A673 (cell line): ENCODE results near the gene GNG7. TPM values are rescaled to one million over a fixed set of nuclear protein-coding genes. Genes with fewer than 3 reads are reported as not detected.

Experiments used
- BruUV-seq: library from RNA; stranded (reverse); fragments of 400-500 nt; replicated peaks from 2 replicates; lab custom pipeline; 2021; lab: Mats Ljungman, UMichigan
- CTCF ChIA-PET: fragments of 300-600 bp; sonication (Branson Sonifier 250); formaldehyde crosslinking; loops from one replicate; lab custom pipeline; 2022; ENCODE audit warnings: antibody characterized with exemption; lab: Charles Lee
- POLR2A ChIA-PET: fragments of 300-600 bp; sonication (Branson Sonifier 250); formaldehyde crosslinking; loops from one replicate; lab custom pipeline; 2022; ENCODE audit warnings: antibody characterized with exemption; ENCODE audit not compliant: low non-redundant PET; lab: Charles Lee
- DNase-seq: peaks from one replicate; pipeline ENCODE4 v3.0.0-alpha.2; 2015; ENCODE audit warnings: low spot score
- H3K27ac ChIP-seq: fragments of 200-600 bp; sonication (generic); 2 replicates; pipeline ENCODE4 v1.5.1; 2016; ENCODE audit warnings: mixed run types, low read depth, mild to moderate bottlenecking, mixed read lengths, antibody characterized with exemption, low read length; ENCODE audit not compliant: poor library complexity, severe bottlenecking
- H3K27me3 ChIP-seq: fragments of 200-600 bp; sonication (generic); replicated peaks from 2 replicates; pipeline ENCODE4 v1.6.1; 2017; ENCODE audit warnings: mixed run types, low read depth, mild to moderate bottlenecking, mixed read lengths, antibody characterized with exemption, low read length; ENCODE audit not compliant: insufficient read depth, poor library complexity
- H3K36me3 ChIP-seq: fragments of 200-600 bp; sonication (generic); 2 replicates; pipeline ENCODE4 v1.6.1; 2016; ENCODE audit warnings: mixed run types, mild to moderate bottlenecking, mixed read lengths, antibody characterized with exemption, low read length; ENCODE audit not compliant: insufficient read depth, poor library complexity, severe bottlenecking
- H3K4me1 ChIP-seq: fragments of 200-600 bp; sonication (generic); 2 replicates; pipeline ENCODE4 v1.6.1; 2017; ENCODE audit warnings: mixed run types, mild to moderate bottlenecking, mixed read lengths, antibody characterized with exemption, low read length; ENCODE audit not compliant: insufficient read depth, poor library complexity, severe bottlenecking
- H3K4me3 ChIP-seq: fragments of 200-600 bp; sonication (generic); 2 replicates; pipeline ENCODE4 v1.5.1; 2016; ENCODE audit warnings: low read depth, mixed run types, mild to moderate bottlenecking, mixed read lengths, low read length; ENCODE audit not compliant: poor library complexity, severe bottlenecking
- H3K9me3 ChIP-seq: fragments of 200-600 bp; sonication (generic); 2 replicates; pipeline ENCODE4 v1.6.1; 2016; ENCODE audit warnings: mixed run types, low read depth, mild to moderate bottlenecking, mixed read lengths, antibody characterized with exemption, low read length; ENCODE audit not compliant: poor library complexity, severe bottlenecking
- EZH2 ChIP-seq: fragments of 200-600 bp; sonication (generic); IDR thresholded peaks from 2 replicates; pipeline ENCODE4 v1.6.1; 2017; ENCODE audit warnings: borderline replicate concordance, low read depth, mild to moderate bottlenecking, mixed read lengths, antibody characterized with exemption, low read length; ENCODE audit not compliant: poor library complexity, severe bottlenecking
- intact Hi-C: fragments of 100-400 bp; cut with micrococcal nuclease; formaldehyde crosslinking; loops from one replicate; pipeline ENCODE4 v1.10.0; 2022; ENCODE audit not compliant: unreplicated experiment
- total RNA-seq: library from RNA; stranded (reverse); gene quantifications from 2 replicates; pipeline ENCODE4 v1.2.3, GENCODE V29; 2021
- TF ChIP-seq, protein P1 (sequence below): fragments of 300-800, 200-600 bp; sonication (generic); conservative IDR thresholded peaks from 2 replicates; pipeline ENCODE4 v1.5.1; 2017; ENCODE audit warnings: low read depth, mild to moderate bottlenecking, antibody characterized with exemption, low read length, moderate library complexity, mixed read lengths

Gene GNG7
- total RNA-seq, 1 experiment from 2014 or later, result 0.30 TPM

DNA sequence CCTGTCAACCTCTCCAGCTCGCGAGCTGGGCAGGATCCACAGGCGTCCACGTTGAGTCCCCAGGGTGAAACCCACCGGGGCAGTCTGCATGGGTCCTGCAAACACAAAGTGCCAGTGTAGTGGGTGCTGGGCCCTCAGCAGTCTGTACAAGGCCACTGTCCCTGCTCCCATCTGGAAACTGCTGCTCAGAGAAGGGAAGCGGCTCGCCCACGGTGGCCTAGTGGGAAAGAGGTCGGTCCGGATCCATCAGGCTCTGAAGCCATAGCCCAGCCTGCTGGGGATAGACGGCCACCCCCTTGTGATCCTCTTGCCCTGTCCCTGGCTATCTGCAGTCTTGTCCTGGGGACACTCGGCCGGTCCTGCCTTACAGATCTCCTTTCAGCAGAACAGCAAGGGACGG, 21.3 kb upstream of the GNG7 start:
- BruUV-seq, result no TSS peak
- intact Hi-C loops, result no loop called here
- no peak for TF ChIP-seq EZH2
- TF ChIP-seq, protein P1, sequence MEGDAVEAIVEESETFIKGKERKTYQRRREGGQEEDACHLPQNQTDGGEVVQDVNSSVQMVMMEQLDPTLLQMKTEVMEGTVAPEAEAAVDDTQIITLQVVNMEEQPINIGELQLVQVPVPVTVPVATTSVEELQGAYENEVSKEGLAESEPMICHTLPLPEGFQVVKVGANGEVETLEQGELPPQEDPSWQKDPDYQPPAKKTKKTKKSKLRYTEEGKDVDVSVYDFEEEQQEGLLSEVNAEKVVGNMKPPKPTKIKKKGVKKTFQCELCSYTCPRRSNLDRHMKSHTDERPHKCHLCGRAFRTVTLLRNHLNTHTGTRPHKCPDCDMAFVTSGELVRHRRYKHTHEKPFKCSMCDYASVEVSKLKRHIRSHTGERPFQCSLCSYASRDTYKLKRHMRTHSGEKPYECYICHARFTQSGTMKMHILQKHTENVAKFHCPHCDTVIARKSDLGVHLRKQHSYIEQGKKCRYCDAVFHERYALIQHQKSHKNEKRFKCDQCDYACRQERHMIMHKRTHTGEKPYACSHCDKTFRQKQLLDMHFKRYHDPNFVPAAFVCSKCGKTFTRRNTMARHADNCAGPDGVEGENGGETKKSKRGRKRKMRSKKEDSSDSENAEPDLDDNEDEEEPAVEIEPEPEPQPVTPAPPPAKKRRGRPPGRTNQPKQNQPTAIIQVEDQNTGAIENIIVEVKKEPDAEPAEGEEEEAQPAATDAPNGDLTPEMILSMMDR, result no peak
- ChIA-PET POLR2A (no interaction called here), CTCF (interaction anchor here (0.6 kb wide), 1 partner anchor 87 kb away, joined by 3 read pairs; no protein-coding TSS in a partner anchor)
- no peaks in the 10 kb centered on the region for H3K9me3 ChIP-seq
- no peak for DNase-seq
- no peak overlapping the region for H3K4me3 ChIP-seq
- peaks cover 11% of the 10 kb centered on the region for H3K27me3 ChIP-seq
- H3K4me1 ChIP-seq, result peaks cover 5% of the 10 kb centered on the region
- H3K27ac ChIP-seq, result no peak overlapping the region
- H3K36me3 ChIP-seq, result no peaks in the 10 kb centered on the region

DNA sequence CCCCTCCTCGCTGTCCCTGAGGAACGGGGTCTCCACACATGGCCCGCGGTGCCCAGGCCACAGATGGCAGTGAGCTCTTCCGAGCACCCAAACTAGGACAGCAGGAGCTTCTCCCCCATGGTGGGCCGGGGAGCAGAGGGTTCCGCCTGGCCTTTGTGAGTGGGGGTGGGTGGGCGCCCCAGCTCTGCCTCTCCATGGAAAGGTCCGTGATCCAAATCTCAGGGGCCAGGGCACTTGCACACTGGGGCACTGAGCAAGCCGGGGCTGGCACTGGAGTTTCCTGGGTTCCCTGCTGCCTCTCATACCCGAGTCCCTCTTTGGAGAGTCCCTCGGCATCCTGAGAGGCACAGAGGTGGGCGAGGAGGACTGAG, 20.8 kb upstream of the GNG7 start:
- no peak for TF ChIP-seq EZH2
- TF ChIP-seq, protein P1, result no peak
- ChIA-PET CTCF (no interaction called here), POLR2A (no interaction called here)
- Histone ChIP-seq H3K27me3 (peaks cover 11% of the 10 kb centered on the region), H3K9me3 (no peaks in the 10 kb centered on the region), H3K4me3 (no peak overlapping the region), H3K27ac (no peak overlapping the region), H3K4me1 (peaks cover 5% of the 10 kb centered on the region), H3K36me3 (no peaks in the 10 kb centered on the region)
- no TSS peak for BruUV-seq
- intact Hi-C loops, result no loop called here
- no peak for DNase-seq

DNA sequence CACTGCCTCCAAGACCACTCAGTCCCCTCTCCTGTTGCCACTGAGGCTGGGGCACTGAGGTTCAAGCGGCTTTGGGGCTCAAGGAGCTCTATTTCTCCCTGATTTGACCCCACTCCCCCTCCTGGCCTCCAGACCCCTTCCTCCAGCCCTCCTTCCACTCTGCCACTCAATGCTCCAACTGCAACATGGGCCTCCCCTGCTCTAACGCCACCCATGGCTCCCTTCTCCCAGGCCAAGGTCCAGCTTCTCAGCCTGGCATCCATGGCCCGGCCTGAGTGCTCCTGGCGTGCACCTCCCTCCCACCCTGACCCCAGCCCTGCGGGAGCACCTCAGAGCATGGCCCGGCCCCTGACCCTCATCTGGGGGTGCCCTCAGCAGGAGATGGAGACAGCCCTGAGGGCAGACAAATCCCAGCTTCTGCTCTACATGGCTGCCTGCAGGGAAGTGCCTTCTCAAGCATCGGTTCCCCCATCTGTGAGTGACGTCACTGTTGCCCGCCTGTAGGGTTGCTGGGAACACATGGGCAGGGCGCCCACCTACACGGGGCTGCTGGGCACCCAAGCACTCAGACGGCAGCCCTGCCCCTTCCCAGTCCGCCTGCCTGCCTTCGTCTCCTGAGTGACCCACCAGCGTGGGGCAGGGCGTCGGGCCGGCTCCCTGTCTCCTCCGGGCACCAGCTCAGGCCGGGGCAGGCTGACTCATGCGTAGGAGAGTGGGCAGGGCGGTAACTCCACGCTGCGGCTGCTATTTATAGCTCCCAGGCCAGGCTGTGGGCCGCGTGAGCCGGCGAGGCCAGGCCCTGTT, 20.2 kb upstream of the GNG7 start:
- intact Hi-C loops, result no loop called here
- Histone ChIP-seq H3K27ac (no peak overlapping the region), H3K9me3 (no peaks in the 10 kb centered on the region), H3K4me3 (no peak overlapping the region), H3K4me1 (peaks cover 5% of the 10 kb centered on the region), H3K36me3 (no peaks in the 10 kb centered on the region), H3K27me3 (peaks cover 11% of the 10 kb centered on the region)
- DNase-seq, result no peak
- no peak for TF ChIP-seq EZH2
- no TSS peak for BruUV-seq
- CTCF ChIA-PET, result no interaction called here
- POLR2A ChIA-PET, result no interaction called here
